ENCODE results near the gene ZNF213. TPM values are rescaled to one million over a fixed set of nuclear protein-coding genes. Genes with fewer than 3 reads are reported as not detected.

The ZNF213 gene
- total and polyA plus RNA-seq, 10 donors, result 2.4 to 11.4 (median 7.7) TPM

GRCh38 chr16:3152277-3152990, 17.6 kb downstream of the ZNF213 start:
- 2 to 4% (median 2%) methylated on average over 38 to 42 of the region's 42 CpGs for WGBS, 5 donors
- peaks cover 0 to 38% (median 25%) of the 10 kb centered on the region in 8 donors for H3K9me3 ChIP-seq
- H3K4me3 ChIP-seq, result peak overlapping the region; percentile 20 to 74 (median 59)
- intact Hi-C loops (cut with DNase I; ENCODE audit: low total_unique reads), result no loop called here
- H3K27ac ChIP-seq, result peak overlapping the region; percentile 1 to 71 (median 66)
- peaks cover 0 to 27% (median 0%) of the 10 kb centered on the region in 7 donors for H3K27me3 ChIP-seq (replicated peaks in 1 of 7)
- no peaks in the 10 kb centered on the region for H3K36me3 ChIP-seq
- TF ChIP-seq POLR2AphosphoS5 (IDR thresholded peaks at IDR 0.05) (peak in 1 of 3 donors; percentile 32), POLR2A (IDR thresholded peaks at IDR 0.05) (no peak), CTCF (IDR thresholded peaks at IDR 0.05 in 8 of 11, conservative IDR thresholded peaks at IDR 0.05 in 3 of 11) (peak in 6 of 11 experiments; percentile 15 to 39 (median 30))
- peak; percentile 87 for DNase-seq
- peaks cover 6 to 59% (median 40%) of the 10 kb centered on the region in 6 donors for H3K4me1 ChIP-seq

- Histone ChIP-seq H3K4me3 (peak overlapping the region in 5 of 8 donors; percentile 29 to 74 (median 66)), H3K27me3 (replicated peaks in 1 of 7) (peaks cover 0 to 33% (median 0%) of the 10 kb centered on the region in 7 donors), H3K9me3 (peaks cover 0 to 38% (median 25%) of the 10 kb centered on the region in 8 donors), H3K36me3 (no peaks in the 10 kb centered on the region), H3K27ac (peak overlapping the region; percentile 1 to 71 (median 66)), H3K4me1 (peaks cover 6 to 61% (median 44%) of the 10 kb centered on the region in 6 donors)
- TF ChIP-seq POLR2AphosphoS5 (IDR thresholded peaks at IDR 0.05) (no peak), POLR2A (IDR thresholded peaks at IDR 0.05) (no peak), CTCF (IDR thresholded peaks at IDR 0.05 in 8 of 11, conservative IDR thresholded peaks at IDR 0.05 in 3 of 11) (no peak)
- WGBS, 5 donors, result 10 to 14% (median 12%) methylated on average over 8 of the region's 8 CpGs
- DNase-seq, result no peak
- intact Hi-C loops (cut with DNase I; ENCODE audit: low total_unique reads), result no loop called here
These were observed 18.2 kb downstream of the ZNF213 start for GRCh38 chr16:3152991-3153368.

- peaks cover 8 to 62% (median 45%) of the 10 kb centered on the region in 6 donors for H3K4me1 ChIP-seq
- no peaks in the 10 kb centered on the region for H3K36me3 ChIP-seq
- peaks cover 0 to 38% (median 25%) of the 10 kb centered on the region in 8 donors for H3K9me3 ChIP-seq
- 75 to 98% (median 93%) methylated on average over 2 of the region's 2 CpGs for WGBS, 5 donors
- no peak overlapping the region for H3K4me3 ChIP-seq
- H3K27me3 ChIP-seq (replicated peaks in 1 of 7), result peaks cover 0 to 44% (median 0%) of the 10 kb centered on the region in 7 donors
- no peak for DNase-seq
- TF ChIP-seq POLR2A (IDR thresholded peaks at IDR 0.05), result no peak
- no peak for TF ChIP-seq CTCF (IDR thresholded peaks at IDR 0.05 in 8 of 11, conservative IDR thresholded peaks at IDR 0.05 in 3 of 11)
- intact Hi-C loops (cut with DNase I; ENCODE audit: low total_unique reads), result no loop called here
- H3K27ac ChIP-seq, result no peak overlapping the region
These were observed 20.4 kb downstream of the ZNF213 start for GRCh38 chr16:3155181-3155580.

GRCh38 chr16:3155972-3156371, 21.1 kb downstream of the ZNF213 start:
- WGBS, 5 donors, result 95 to 100% (median 97%) methylated on average over 3 of the region's 3 CpGs
- no peak for DNase-seq
- Histone ChIP-seq H3K9me3 (peaks cover 0 to 38% (median 25%) of the 10 kb centered on the region in 8 donors), H3K27ac (no peak overlapping the region), H3K27me3 (replicated peaks in 1 of 7) (peaks cover 0 to 42% (median 0%) of the 10 kb centered on the region in 7 donors), H3K36me3 (no peaks in the 10 kb centered on the region), H3K4me1 (peaks cover 11 to 57% (median 43%) of the 10 kb centered on the region in 6 donors), H3K4me3 (no peak overlapping the region)
- TF ChIP-seq CTCF (IDR thresholded peaks at IDR 0.05 in 8 of 11, conservative IDR thresholded peaks at IDR 0.05 in 3 of 11), result no peak
- TF ChIP-seq POLR2AphosphoS5 (IDR thresholded peaks at IDR 0.05), result no peak
- no peak for TF ChIP-seq POLR2A (IDR thresholded peaks at IDR 0.05)
- intact Hi-C loops (cut with DNase I; ENCODE audit: low total_unique reads), result no loop called here
